ENCODE data around the gene MPG.

Gene MPG

GRCh38 chr16:50769-51591 lies 27.0 kb upstream of the MPG start:
- DNase-seq (ENCODE audit: low read depth in 2 of 2) = no peak

- DNase-seq (ENCODE audit: low read depth in 2 of 2) = peak; percentile 90 to 98
These were observed 24.4 kb upstream of the MPG start, which contains the start of the genes POLR3K and SNRNP25 for GRCh38 chr16:53346-54236. Gene POLR3K (minus strand): TSS chr16:53608. CDS start chr16:53586, 22 bp downstream. Gene SNRNP25 (plus strand): TSS chr16:53828. CDS start chr16:54017, 189 bp downstream.

GRCh38 chr16:54237-54581 lies 23.8 kb upstream of the MPG start:
- DNase-seq (ENCODE audit: low read depth in 2 of 2) = no peak

GRCh38 chr16:55571-56136 lies 22.4 kb upstream of the MPG start:
- no peak for DNase-seq (ENCODE audit: low read depth in 2 of 2)

GRCh38 chr16:56231-56927 lies 21.6 kb upstream of the MPG start:
- no peak for DNase-seq (ENCODE audit: low read depth in 2 of 2)

- no peak for DNase-seq (ENCODE audit: low read depth in 2 of 2)
These were observed 20.3 kb upstream of the MPG start for GRCh38 chr16:57711-58110.

- no peak for DNase-seq (ENCODE audit: low read depth in 2 of 2)
These were observed 19.3 kb upstream of the MPG start for GRCh38 chr16:58491-59439.

- no peak for DNase-seq (ENCODE audit: low read depth in 2 of 2)
These were observed 18.5 kb upstream of the MPG start for GRCh38 chr16:59440-60059.

GRCh38 chr16:60166-60565 lies 17.9 kb upstream of the MPG start:
- DNase-seq (ENCODE audit: low read depth in 2 of 2) = no peak

- DNase-seq (ENCODE audit: low read depth in 2 of 2) = no peak
These were observed 16.8 kb upstream of the MPG start for GRCh38 chr16:60929-61878.

GRCh38 chr16:61879-62281 lies 16.1 kb upstream of the MPG start:
- DNase-seq (ENCODE audit: low read depth in 2 of 2) = no peak

- no peak for DNase-seq (ENCODE audit: low read depth in 2 of 2)
These were observed 15.6 kb upstream of the MPG start for GRCh38 chr16:62283-62967.

- DNase-seq (ENCODE audit: low read depth in 2 of 2) = no peak
These were observed 15.0 kb upstream of the MPG start for GRCh38 chr16:62968-63391.

GRCh38 chr16:63466-63865 lies 14.6 kb upstream of the MPG start:
- DNase-seq (ENCODE audit: low read depth in 2 of 2) = no peak

GRCh38 chr16:63998-64913 lies 13.8 kb upstream of the MPG start:
- no peak for DNase-seq (ENCODE audit: low read depth in 2 of 2)

GRCh38 chr16:64914-65255 lies 13.1 kb upstream of the MPG start:
- DNase-seq (ENCODE audit: low read depth in 2 of 2) = no peak

- DNase-seq (ENCODE audit: low read depth in 2 of 2) = peak; percentile 71 to 72
These were observed 12.3 kb upstream of the MPG start for GRCh38 chr16:65745-66144.

All from stimulated activated CD8-positive, alpha-beta memory T cell treated with anti-CD3 and anti-CD28 coated beads, Interleukin-2, amount 100 ng/mL, for 1 hour (primary cell).